ENCODE data around the gene TMTC1. TPM values are rescaled to one million over a fixed set of nuclear protein-coding genes. Genes with fewer than 3 reads are reported as not detected.

The TMTC1 gene
- total and polyA plus RNA-seq, 2 of the 8 experiments (the other 6 are each of a cell fraction or from before 2014, with no cell fraction given): 15.4 to 20.8 TPM

- H4K5ac ChIP-seq (ENCODE audit: insufficient read length, low read depth, low read length): no peak overlapping the region
- no peaks in the 10 kb centered on the region for H3K23me2 ChIP-seq (ENCODE audit: low read depth, low read length)
- H3K4me3 ChIP-seq (ENCODE audit: extremely low read depth in 1 of 4, insufficient read depth in 2 of 4, low read depth in 3 of 4, low read length in 4 of 4): no peak overlapping the region
- FAIRE-seq (no peak), DNase-seq (ENCODE audit: low read depth in 1 of 2, low spot score in 2 of 2) (no peak)
- H2BK15ac ChIP-seq (ENCODE audit: low read length): no peak overlapping the region
- no peak overlapping the region for H2AFZ ChIP-seq (ENCODE audit: low read length)
- no peaks in the 10 kb centered on the region for H4K20me1 ChIP-seq (replicated peaks in 1 of 2; ENCODE audit: control insufficient read depth in 1 of 2, insufficient read depth in 2 of 2, low read length in 2 of 2)
- no peak overlapping the region for H2BK120ac ChIP-seq (replicated peaks; ENCODE audit: low read depth, low read length)
- no peak overlapping the region for H3K27ac ChIP-seq (ENCODE audit: low read depth, low read length)
- H2BK12ac ChIP-seq (ENCODE audit: low read depth, low read length): no peak overlapping the region
- H3K4me2 ChIP-seq (ENCODE audit: insufficient read depth in 1 of 2, low read depth in 2 of 2, low read length in 2 of 2): no peak overlapping the region
- no peak overlapping the region for H3K9ac ChIP-seq (replicated peaks in 1 of 4; ENCODE audit: extremely low read depth in 1 of 4, low read depth in 3 of 4, low read length in 3 of 4)
- no peak overlapping the region for H3K23ac ChIP-seq (ENCODE audit: insufficient read length)
- TF ChIP-seq KDM1A (IDR thresholded peaks at IDR 0.05; ENCODE audit: borderline replicate concordance, low read length): no peak
- TF ChIP-seq HDAC2 (IDR thresholded peaks at IDR 0.05; ENCODE audit: borderline replicate concordance in 1 of 2, low read depth in 2 of 2, low read length in 2 of 2): no peak
- no peaks in the 10 kb centered on the region; the same call in 1 of the 2 replicates for H3K79me1 ChIP-seq (ENCODE audit: low read depth, low read length)
- H3K9me3 ChIP-seq (ENCODE audit: insufficient read depth in 2 of 2, low read depth in 1 of 2, low read length in 1 of 2): no peaks in the 10 kb centered on the region
- no peaks in the 10 kb centered on the region; a peak in 2 of 8 replicates for H3K36me3 ChIP-seq (ENCODE audit: control insufficient read depth in 2 of 4, insufficient read depth in 4 of 4, low read length in 3 of 4)
- peaks cover 0 to 4% (median under 1%) of the 10 kb centered on the region in 4 experiments; a peak in 3 of 7 replicates for H3K4me1 ChIP-seq (replicated peaks in 1 of 4; ENCODE audit: control insufficient read depth in 3 of 4, insufficient read depth in 4 of 4, low read length in 3 of 4)
- POLR2A ChIA-PET (ENCODE audit: partially characterized antibody): no interaction called here
- no peak overlapping the region for H3K4ac ChIP-seq (replicated peaks; ENCODE audit: insufficient read length, low read depth, low read length)
- no peak overlapping the region for H2AK5ac ChIP-seq (ENCODE audit: low read depth, low read length)
- no peak overlapping the region for H3K56ac ChIP-seq (replicated peaks; ENCODE audit: insufficient read length, low read depth, low read length)
- no peak overlapping the region for H4K91ac ChIP-seq (replicated peaks; ENCODE audit: insufficient read length, low read length)
- H2BK20ac ChIP-seq (ENCODE audit: low read length): no peak overlapping the region
- no peak overlapping the region for H2BK5ac ChIP-seq (ENCODE audit: low read depth, low read length)
- H3K27me3 ChIP-seq (replicated peaks in 1 of 4; ENCODE audit: control insufficient read depth in 3 of 4, extremely low read depth in 1 of 4, insufficient read depth in 3 of 4, low read length in 3 of 4): peaks cover 0 to under 1% (median 0%) of the 10 kb centered on the region in 4 experiments; a peak in 1 of 7 replicates
- no peaks in the 10 kb centered on the region for H3K79me2 ChIP-seq (ENCODE audit: control insufficient read depth in 1 of 2, insufficient read depth in 2 of 2, low read length in 2 of 2)
- no peak overlapping the region for H3K18ac ChIP-seq (ENCODE audit: extremely low read depth, low read length)
- CTCF ChIA-PET (ENCODE audit: partially characterized antibody): interaction anchor here (1.4 to 2.8 kb wide), 2 partner anchors 8 to 29 kb away, joined by 4 to 9 read pairs; no protein-coding TSS in a partner anchor
- no peak overlapping the region for H4K8ac ChIP-seq (ENCODE audit: extremely low read depth, insufficient read depth, low read length)
- no peak overlapping the region for H3K14ac ChIP-seq (ENCODE audit: insufficient read length)
- WGBS, 2 experiments (ENCODE audit: extremely low coverage in 1 of 2, insufficient coverage in 1 of 2, insufficient read length in 1 of 2, insufficient replicate concordance in 2 of 2, low coverage in 1 of 2, low lambda C conversion rate in 2 of 2, missing lambda C conversion rate in 1 of 2): 84% methylated on average over 3 of the region's 3 CpGs; no CpG with 5 or more reads in 1 of the 2 experiments
Observed at GRCh38 chr12:29611906-29612305, 171.8 kb downstream of the TMTC1 start.
